ENCODE measurements around the gene UNK. TPM values are rescaled to one million over a fixed set of nuclear protein-coding genes. Genes with fewer than 3 reads are reported as not detected.

UNK gene
- total RNA-seq, 1 experiment from 2014 or later: 32.1 TPM

- TF ChIP-seq TCF7L2 (IDR thresholded peaks at IDR 0.05; ENCODE audit: low read depth, low read length) (no peak), SIN3A (IDR thresholded peaks at IDR 0.05; ENCODE audit: borderline replicate concordance, insufficient read depth, low read depth, low read length) (no peak), CTCF (IDR thresholded peaks at IDR 0.05) (no peak), REST (IDR thresholded peaks at IDR 0.05; ENCODE audit: insufficient read depth in 1 of 2, low read depth in 2 of 2, low read length in 1 of 2) (no peak), POLR2AphosphoS5 (IDR thresholded peaks at IDR 0.05; ENCODE audit: low read depth, low read length) (no peak)
- ChIA-PET POLR2A (no interaction called here), CTCF (interaction anchor here (0.6 kb wide), 1 partner anchor 29 kb away, joined by 3 read pairs; no protein-coding TSS in a partner anchor)
- in situ Hi-C loops (cut with HindIII; ENCODE audit: low pct_unique_long_range_greater_than_20kb, low sequenced_read_pairs) (no loop called here), intact Hi-C loops (cut with micrococcal nuclease; ENCODE audit: unreplicated experiment) (no loop called here)
- Histone ChIP-seq H3K27ac (ENCODE audit: low read length) (no peak overlapping the region), H3K4me1 (ENCODE audit: control insufficient read depth, insufficient read depth, low read length) (no peaks in the 10 kb centered on the region), H3K9me3 (ENCODE audit: control insufficient read depth, insufficient read depth, low read depth, low read length) (no peaks in the 10 kb centered on the region), H3K27me3 (ENCODE audit: control insufficient read depth, insufficient read depth, low read length) (no peaks in the 10 kb centered on the region), H3K4me3 (ENCODE audit: low read depth in 2 of 2, low read length in 2 of 2) (no peak overlapping the region), H3K36me3 (ENCODE audit: control insufficient read depth, insufficient read depth, low read length) (no peaks in the 10 kb centered on the region)
- ATAC-seq: no peak
- no TSS peak for BruUV-seq (replicated peaks)
- no peak for DNase-seq (ENCODE audit: low read depth, low spot score)
Observed at GRCh38 chr17:75814021-75814395, 29.4 kb downstream of the UNK start.

DNA sequence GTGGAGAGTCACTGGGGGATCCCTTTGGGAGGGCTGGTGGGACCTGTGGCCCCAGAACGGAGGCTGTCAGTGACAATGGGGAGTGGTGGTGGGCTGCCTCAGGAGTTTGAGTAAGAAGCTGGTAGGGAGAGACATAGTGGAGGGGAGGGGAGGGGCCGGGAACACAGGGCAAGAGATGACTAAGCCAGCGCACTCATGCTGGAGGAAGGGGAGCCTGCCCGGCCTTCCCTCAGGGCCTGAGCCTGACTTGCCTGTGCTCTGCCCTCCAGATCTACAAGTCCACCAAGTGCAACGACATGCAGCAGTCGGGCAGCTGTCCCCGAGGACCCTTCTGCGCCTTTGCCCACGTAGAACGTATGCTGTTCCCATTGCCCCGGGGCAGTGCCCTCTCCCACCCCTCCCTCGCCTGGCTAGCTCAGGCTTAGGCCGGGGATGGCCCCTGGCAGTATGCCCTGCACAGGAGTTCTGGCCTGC lies 30.3 kb downstream of the UNK start:
- ChIA-PET POLR2A (interaction anchor here (0.6 to 1.3 kb wide), 2 partner anchors 11 to 29 kb away, joined by 3 to 6 read pairs; partner anchors contain the start of gene UNC13D), CTCF (interaction anchor here (0.6 kb wide), 1 partner anchor 28 kb away, joined by 3 read pairs; no protein-coding TSS in a partner anchor)
- no peak overlapping the region for H3K4me3 ChIP-seq (ENCODE audit: low read depth in 2 of 2, low read length in 2 of 2)
- H3K9me3 ChIP-seq (ENCODE audit: control insufficient read depth, insufficient read depth, low read depth, low read length): no peaks in the 10 kb centered on the region
- no peak for DNase-seq (ENCODE audit: low read depth, low spot score)
- no TSS peak for BruUV-seq (replicated peaks)
- peak; percentile 68 for ATAC-seq
- TF ChIP-seq CTCF (IDR thresholded peaks at IDR 0.05): no peak
- no peak for TF ChIP-seq TCF7L2 (IDR thresholded peaks at IDR 0.05; ENCODE audit: low read depth, low read length)
- no peak for TF ChIP-seq POLR2AphosphoS5 (IDR thresholded peaks at IDR 0.05; ENCODE audit: low read depth, low read length)
- TF ChIP-seq SIN3A (IDR thresholded peaks at IDR 0.05; ENCODE audit: borderline replicate concordance, insufficient read depth, low read depth, low read length): no peak
- TF ChIP-seq REST (IDR thresholded peaks at IDR 0.05; ENCODE audit: insufficient read depth in 1 of 2, low read depth in 2 of 2, low read length in 1 of 2): no peak
- H3K4me1 ChIP-seq (ENCODE audit: control insufficient read depth, insufficient read depth, low read length): no peaks in the 10 kb centered on the region
- H3K27me3 ChIP-seq (ENCODE audit: control insufficient read depth, insufficient read depth, low read length): no peaks in the 10 kb centered on the region
- intact Hi-C loops (cut with micrococcal nuclease; ENCODE audit: unreplicated experiment) (no loop called here), in situ Hi-C loops (cut with HindIII; ENCODE audit: low pct_unique_long_range_greater_than_20kb, low sequenced_read_pairs) (no loop called here)
- H3K36me3 ChIP-seq (ENCODE audit: control insufficient read depth, insufficient read depth, low read length): no peaks in the 10 kb centered on the region
- no peak overlapping the region for H3K27ac ChIP-seq (ENCODE audit: low read length)

All from Panc1 (cell line).